GM23338 (cell line): Measurements from ENCODE around the gene HNF4A. TPM values are rescaled to one million over a fixed set of nuclear protein-coding genes. Genes with fewer than 3 reads are reported as not detected.

ENCODE experiments used
- ATAC-seq: fragments of 200-7000 bp; cut with Tn5 transposase; 3 replicates; pipeline ENCODE4 v1.9.1; 2020
- DNase-seq: peaks from one replicate; pipeline ENCODE4 v3.0.0-alpha.2; 2015; ENCODE audit warnings: low spot score
- H2AFZ ChIP-seq: fragments of 200-600 bp; sonication (generic); 2 replicates; pipeline ENCODE4 v1.8.0; 2016; ENCODE audit warnings: antibody characterized with exemption, mild to moderate bottlenecking, moderate library complexity
- H3F3A ChIP-seq: fragments of 200-600 bp; sonication (generic); replicated peaks from 2 replicates; pipeline ENCODE4 v1.8.0; 2017; ENCODE audit warnings: antibody characterized with exemption, mixed run types, low read depth
- H3K27ac ChIP-seq: fragments of 200-600 bp; sonication (generic); 2 replicates; pipeline ENCODE4 v1.6.1; 2016; ENCODE audit warnings: low read depth
- H3K27me3 ChIP-seq: fragments of 200-600 bp; sonication (generic); 2 replicates; pipeline ENCODE4 v1.8.0; 2016; ENCODE audit warnings: mild to moderate bottlenecking, mixed run types, moderate library complexity; ENCODE audit not compliant: insufficient read depth
- H3K36me3 ChIP-seq: fragments of 200-600 bp; sonication (generic); 2 replicates; pipeline ENCODE4 v1.8.0; 2016; ENCODE audit warnings: mild to moderate bottlenecking; ENCODE audit not compliant: insufficient read depth
- H3K4me1 ChIP-seq: fragments of 200-600 bp; sonication (generic); 2 replicates; pipeline ENCODE4 v1.8.0; 2016; ENCODE audit warnings: mild to moderate bottlenecking, moderate library complexity; ENCODE audit not compliant: insufficient read depth
- H3K4me2 ChIP-seq: fragments of 200-600 bp; sonication (generic); 2 replicates; pipeline ENCODE4 v1.7.1; 2017; ENCODE audit warnings: mixed run types
- H3K4me3 ChIP-seq: fragments of 200-600 bp; sonication (generic); 2 replicates; pipeline ENCODE4 v1.6.1; 2016; ENCODE audit warnings: mixed run types
- H3K79me2 ChIP-seq: fragments of 200-600 bp; sonication (generic); replicated peaks from 2 replicates; pipeline ENCODE4 v1.8.0; 2017; ENCODE audit warnings: mild to moderate bottlenecking; ENCODE audit not compliant: insufficient read depth
- H3K9me2 ChIP-seq: fragments of 200-600 bp; sonication (generic); 2 replicates; pipeline ENCODE4 v1.8.0; 2017; ENCODE audit not compliant: insufficient read depth
- H4K20me1 ChIP-seq: fragments of 200-600 bp; sonication (generic); replicated peaks from 2 replicates; pipeline ENCODE4 v1.8.0; 2017; ENCODE audit warnings: mild to moderate bottlenecking; ENCODE audit not compliant: insufficient read depth
- H3K27ac Mint-ChIP-seq: 2 replicates; pipeline ENCODE4 v1.8.0; 2020; ENCODE audit warnings: inconsistent platforms, mild to moderate bottlenecking, moderate library complexity, mixed read lengths
- H3K27me3 Mint-ChIP-seq: 3 replicates; pipeline ENCODE4 v1.8.0; 2022; ENCODE audit warnings: low read depth, mild to moderate bottlenecking, moderate library complexity, mixed read lengths, inconsistent platforms; ENCODE audit not compliant: insufficient read depth, poor library complexity
- H3K36me3 Mint-ChIP-seq: 3 replicates; pipeline ENCODE4 v1.8.0; 2021; ENCODE audit warnings: low read depth, mild to moderate bottlenecking, inconsistent platforms, moderate library complexity, mixed read lengths
- H3K4me1 Mint-ChIP-seq: 3 replicates; pipeline ENCODE4 v1.8.0; 2020; ENCODE audit warnings: mild to moderate bottlenecking, inconsistent platforms, mixed read lengths
- H3K4me3 Mint-ChIP-seq: 3 replicates; pipeline ENCODE4 v1.8.0; 2021; ENCODE audit warnings: moderate library complexity, mild to moderate bottlenecking, inconsistent platforms, mixed read lengths
- H3K9me3 Mint-ChIP-seq: 3 replicates; pipeline ENCODE4 v1.8.0; 2020; ENCODE audit warnings: moderate library complexity, mild to moderate bottlenecking, inconsistent platforms, mixed read lengths
- EZH2phosphoT487 ChIP-seq: fragments of 200-600 bp; sonication (generic); IDR thresholded peaks from one replicate; pipeline ENCODE4 v1.8.1; 2018; ENCODE audit warnings: antibody characterized with exemption; ENCODE audit not compliant: unreplicated experiment
- JUNB ChIP-seq: IDR thresholded peaks from one replicate; pipeline ENCODE4 v1.6.1; 2016; ENCODE audit warnings: antibody characterized with exemption; ENCODE audit not compliant: unreplicated experiment
- NANOG ChIP-seq: IDR thresholded peaks from 2 replicates; pipeline ENCODE4 v1.6.1; 2016; ENCODE audit warnings: antibody characterized with exemption, borderline replicate concordance
- STAT1 ChIP-seq: IDR thresholded peaks from one replicate; pipeline ENCODE4 v1.6.1; 2016; ENCODE audit warnings: antibody characterized with exemption; ENCODE audit not compliant: unreplicated experiment
- ZNF114 ChIP-seq: fragments of 250-450 bp; sonication (Bioruptor Pico); IDR thresholded peaks from 2 replicates; pipeline ENCODE4 v1.5.0; 2020; ENCODE audit warnings: mild to moderate bottlenecking, moderate library complexity
- ZNF331 ChIP-seq: fragments of 250-450 bp; sonication (Bioruptor Pico); IDR thresholded peaks from 2 replicates; pipeline ENCODE4 v1.5.0; 2020; ENCODE audit warnings: low read depth, mild to moderate bottlenecking, moderate library complexity
- polyA plus RNA-seq: library from polyadenylated mRNA; unstranded; fragments of >200 nt; fragmentation: Nextera tagmentation; extraction: Ambion mirVana; gene quantifications from 2 replicates; pipeline ENCODE4 v1.2.1, GENCODE V29; 2016
- total RNA-seq: library from RNA; depleted of rRNA; stranded (reverse); fragments of >200 nt; shearing (Covaris generic); gene quantifications from 2 replicates; pipeline ENCODE4 v1.2.3, GENCODE V29; 2014
- TF ChIP-seq, protein P1 (sequence below): fragments of 250-450 bp; sonication (Bioruptor Pico); IDR thresholded peaks from 2 replicates; pipeline ENCODE4 v1.5.0; 2020; ENCODE audit warnings: mild to moderate bottlenecking, moderate library complexity
- TF ChIP-seq, protein P2 (sequence below): IDR thresholded peaks from 2 replicates; pipeline ENCODE4 v1.6.1; 2016; ENCODE audit warnings: antibody characterized with exemption

HNF4A gene
- total and polyA plus RNA-seq, 2 experiments from 2014 or later, result not detected

DNA sequence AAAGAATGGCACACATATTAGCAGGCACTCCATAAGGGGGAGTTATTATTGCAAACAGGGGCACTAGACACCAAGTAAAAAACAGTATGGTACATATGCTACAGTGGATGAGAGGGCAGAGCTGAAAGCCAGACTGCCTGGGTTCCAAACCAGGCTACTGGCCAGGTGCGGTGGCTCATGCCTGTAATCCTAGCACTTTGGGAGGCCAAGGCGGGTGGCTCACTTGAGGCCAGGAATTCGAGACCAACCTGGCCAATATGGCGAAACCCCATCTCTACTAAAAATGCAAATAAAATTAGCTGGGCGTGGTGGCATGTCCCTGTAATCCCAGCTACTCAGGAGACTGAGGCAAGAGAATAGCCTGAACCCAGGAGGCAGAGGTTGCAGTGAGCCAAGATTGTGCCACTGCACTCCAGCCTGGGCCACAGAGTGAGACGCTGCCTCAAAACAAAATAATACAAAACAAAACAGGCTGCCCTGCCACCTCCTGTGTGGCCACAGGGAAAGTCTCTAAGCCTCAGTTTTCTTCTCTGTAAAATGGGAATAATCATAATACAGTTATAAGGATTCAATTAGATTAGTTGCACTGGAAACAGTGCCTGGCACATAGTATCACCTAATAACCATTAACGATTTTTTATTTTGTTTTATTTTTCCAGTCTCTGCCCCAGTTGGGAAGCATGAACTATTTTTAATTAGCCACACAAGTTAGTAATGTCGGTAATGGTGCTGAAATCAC is 112.7 kb downstream of the HNF4A start (continued):
- TF ChIP-seq, protein P1, sequence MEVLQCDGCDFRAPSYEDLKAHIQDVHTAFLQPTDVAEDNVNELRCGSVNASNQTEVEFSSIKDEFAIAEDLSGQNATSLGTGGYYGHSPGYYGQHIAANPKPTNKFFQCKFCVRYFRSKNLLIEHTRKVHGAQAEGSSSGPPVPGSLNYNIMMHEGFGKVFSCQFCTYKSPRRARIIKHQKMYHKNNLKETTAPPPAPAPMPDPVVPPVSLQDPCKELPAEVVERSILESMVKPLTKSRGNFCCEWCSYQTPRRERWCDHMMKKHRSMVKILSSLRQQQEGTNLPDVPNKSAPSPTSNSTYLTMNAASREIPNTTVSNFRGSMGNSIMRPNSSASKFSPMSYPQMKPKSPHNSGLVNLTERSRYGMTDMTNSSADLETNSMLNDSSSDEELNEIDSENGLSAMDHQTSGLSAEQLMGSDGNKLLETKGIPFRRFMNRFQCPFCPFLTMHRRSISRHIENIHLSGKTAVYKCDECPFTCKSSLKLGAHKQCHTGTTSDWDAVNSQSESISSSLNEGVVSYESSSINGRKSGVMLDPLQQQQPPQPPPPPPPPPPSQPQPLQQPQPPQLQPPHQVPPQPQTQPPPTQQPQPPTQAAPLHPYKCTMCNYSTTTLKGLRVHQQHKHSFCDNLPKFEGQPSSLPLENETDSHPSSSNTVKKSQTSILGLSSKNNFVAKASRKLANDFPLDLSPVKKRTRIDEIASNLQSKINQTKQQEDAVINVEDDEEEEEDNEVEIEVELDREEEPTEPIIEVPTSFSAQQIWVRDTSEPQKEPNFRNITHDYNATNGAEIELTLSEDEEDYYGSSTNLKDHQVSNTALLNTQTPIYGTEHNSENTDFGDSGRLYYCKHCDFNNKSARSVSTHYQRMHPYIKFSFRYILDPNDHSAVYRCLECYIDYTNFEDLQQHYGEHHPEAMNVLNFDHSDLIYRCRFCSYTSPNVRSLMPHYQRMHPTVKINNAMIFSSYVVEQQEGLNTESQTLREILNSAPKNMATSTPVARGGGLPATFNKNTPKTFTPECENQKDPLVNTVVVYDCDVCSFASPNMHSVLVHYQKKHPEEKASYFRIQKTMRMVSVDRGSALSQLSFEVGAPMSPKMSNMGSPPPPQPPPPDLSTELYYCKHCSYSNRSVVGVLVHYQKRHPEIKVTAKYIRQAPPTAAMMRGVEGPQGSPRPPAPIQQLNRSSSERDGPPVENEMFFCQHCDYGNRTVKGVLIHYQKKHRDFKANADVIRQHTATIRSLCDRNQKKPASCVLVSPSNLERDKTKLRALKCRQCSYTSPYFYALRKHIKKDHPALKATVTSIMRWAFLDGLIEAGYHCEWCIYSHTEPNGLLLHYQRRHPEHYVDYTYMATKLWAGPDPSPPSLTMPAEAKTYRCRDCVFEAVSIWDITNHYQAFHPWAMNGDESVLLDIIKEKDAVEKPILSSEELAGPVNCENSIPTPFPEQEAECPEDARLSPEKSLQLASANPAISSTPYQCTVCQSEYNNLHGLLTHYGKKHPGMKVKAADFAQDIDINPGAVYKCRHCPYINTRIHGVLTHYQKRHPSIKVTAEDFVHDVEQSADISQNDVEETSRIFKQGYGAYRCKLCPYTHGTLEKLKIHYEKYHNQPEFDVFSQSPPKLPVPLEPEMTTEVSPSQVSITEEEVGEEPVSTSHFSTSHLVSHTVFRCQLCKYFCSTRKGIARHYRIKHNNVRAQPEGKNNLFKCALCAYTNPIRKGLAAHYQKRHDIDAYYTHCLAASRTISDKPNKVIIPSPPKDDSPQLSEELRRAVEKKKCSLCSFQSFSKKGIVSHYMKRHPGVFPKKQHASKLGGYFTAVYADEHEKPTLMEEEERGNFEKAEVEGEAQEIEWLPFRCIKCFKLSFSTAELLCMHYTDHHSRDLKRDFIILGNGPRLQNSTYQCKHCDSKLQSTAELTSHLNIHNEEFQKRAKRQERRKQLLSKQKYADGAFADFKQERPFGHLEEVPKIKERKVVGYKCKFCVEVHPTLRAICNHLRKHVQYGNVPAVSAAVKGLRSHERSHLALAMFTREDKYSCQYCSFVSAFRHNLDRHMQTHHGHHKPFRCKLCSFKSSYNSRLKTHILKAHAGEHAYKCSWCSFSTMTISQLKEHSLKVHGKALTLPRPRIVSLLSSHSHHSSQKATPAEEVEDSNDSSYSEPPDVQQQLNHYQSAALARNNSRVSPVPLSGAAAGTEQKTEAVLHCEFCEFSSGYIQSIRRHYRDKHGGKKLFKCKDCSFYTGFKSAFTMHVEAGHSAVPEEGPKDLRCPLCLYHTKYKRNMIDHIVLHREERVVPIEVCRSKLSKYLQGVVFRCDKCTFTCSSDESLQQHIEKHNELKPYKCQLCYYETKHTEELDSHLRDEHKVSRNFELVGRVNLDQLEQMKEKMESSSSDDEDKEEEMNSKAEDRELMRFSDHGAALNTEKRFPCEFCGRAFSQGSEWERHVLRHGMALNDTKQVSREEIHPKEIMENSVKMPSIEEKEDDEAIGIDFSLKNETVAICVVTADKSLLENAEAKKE (CRISPR knock-in tag), result no peak
- TF ChIP-seq STAT1, result no peak
- no peak for TF ChIP-seq JUNB

DNA sequence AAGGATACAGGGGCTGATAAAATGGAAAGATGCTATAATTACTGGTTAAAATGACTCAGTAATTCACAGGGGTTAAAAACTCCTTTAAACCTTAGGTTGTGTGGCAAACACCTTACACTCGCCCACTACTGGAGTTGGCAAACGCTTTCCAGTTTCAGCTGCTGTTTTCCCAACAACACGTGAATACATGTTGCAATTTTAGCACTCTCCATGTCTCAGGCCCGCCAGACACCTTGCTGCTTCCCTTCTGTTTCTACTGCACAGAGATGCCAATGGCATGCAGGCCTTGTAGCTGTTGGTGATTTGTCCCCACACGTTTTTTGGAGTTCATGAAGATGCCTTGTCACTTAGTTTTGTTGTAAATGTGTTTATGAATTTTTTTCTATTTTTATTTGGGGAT is 114.8 kb downstream of the HNF4A start:
- Histone ChIP-seq H3K36me3 (no peaks in the 10 kb centered on the region), H3K4me1 (peaks cover 3% of the 10 kb centered on the region; the same call in 1 of the 2 replicates), H3K27me3 (no peaks in the 10 kb centered on the region), H3K9me2 (no peaks in the 10 kb centered on the region), H2AFZ (no peak overlapping the region), H3K79me2 (no peaks in the 10 kb centered on the region), H3K27ac (no peak overlapping the region), H3K4me3 (no peak overlapping the region), H4K20me1 (no peaks in the 10 kb centered on the region), H3F3A (no peaks in the 10 kb centered on the region), H3K4me2 (no peak overlapping the region)
- DNase-seq, result no peak
- Mint-ChIP-seq H3K36me3 (no peaks in the 10 kb centered on the region), H3K9me3 (no peaks in the 10 kb centered on the region), H3K4me3 (no peak overlapping the region), H3K4me1 (peaks cover 11% of the 10 kb centered on the region; the same call in 2 of the 3 replicates), H3K27ac (no peak overlapping the region), H3K27me3 (peaks cover 8% of the 10 kb centered on the region)
- ATAC-seq, result no peak
- TF ChIP-seq, protein P1 (CRISPR knock-in tag), result no peak
- TF ChIP-seq, protein P2, sequence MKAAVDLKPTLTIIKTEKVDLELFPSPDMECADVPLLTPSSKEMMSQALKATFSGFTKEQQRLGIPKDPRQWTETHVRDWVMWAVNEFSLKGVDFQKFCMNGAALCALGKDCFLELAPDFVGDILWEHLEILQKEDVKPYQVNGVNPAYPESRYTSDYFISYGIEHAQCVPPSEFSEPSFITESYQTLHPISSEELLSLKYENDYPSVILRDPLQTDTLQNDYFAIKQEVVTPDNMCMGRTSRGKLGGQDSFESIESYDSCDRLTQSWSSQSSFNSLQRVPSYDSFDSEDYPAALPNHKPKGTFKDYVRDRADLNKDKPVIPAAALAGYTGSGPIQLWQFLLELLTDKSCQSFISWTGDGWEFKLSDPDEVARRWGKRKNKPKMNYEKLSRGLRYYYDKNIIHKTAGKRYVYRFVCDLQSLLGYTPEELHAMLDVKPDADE, result no peak
- TF ChIP-seq NANOG, result no peak
- TF ChIP-seq ZNF114, result no peak
- TF ChIP-seq STAT1, result no peak
- TF ChIP-seq ZNF331 (CRISPR knock-in tag), result no peak
- no peak for TF ChIP-seq EZH2phosphoT487
